ENCODE data around the gene TKTL2. TPM values are rescaled to one million over a fixed set of nuclear protein-coding genes. Genes with fewer than 3 reads are reported as not detected.

TKTL2 gene
- total RNA-seq, 1 donor from 2014 or later, result not detected

DNA sequence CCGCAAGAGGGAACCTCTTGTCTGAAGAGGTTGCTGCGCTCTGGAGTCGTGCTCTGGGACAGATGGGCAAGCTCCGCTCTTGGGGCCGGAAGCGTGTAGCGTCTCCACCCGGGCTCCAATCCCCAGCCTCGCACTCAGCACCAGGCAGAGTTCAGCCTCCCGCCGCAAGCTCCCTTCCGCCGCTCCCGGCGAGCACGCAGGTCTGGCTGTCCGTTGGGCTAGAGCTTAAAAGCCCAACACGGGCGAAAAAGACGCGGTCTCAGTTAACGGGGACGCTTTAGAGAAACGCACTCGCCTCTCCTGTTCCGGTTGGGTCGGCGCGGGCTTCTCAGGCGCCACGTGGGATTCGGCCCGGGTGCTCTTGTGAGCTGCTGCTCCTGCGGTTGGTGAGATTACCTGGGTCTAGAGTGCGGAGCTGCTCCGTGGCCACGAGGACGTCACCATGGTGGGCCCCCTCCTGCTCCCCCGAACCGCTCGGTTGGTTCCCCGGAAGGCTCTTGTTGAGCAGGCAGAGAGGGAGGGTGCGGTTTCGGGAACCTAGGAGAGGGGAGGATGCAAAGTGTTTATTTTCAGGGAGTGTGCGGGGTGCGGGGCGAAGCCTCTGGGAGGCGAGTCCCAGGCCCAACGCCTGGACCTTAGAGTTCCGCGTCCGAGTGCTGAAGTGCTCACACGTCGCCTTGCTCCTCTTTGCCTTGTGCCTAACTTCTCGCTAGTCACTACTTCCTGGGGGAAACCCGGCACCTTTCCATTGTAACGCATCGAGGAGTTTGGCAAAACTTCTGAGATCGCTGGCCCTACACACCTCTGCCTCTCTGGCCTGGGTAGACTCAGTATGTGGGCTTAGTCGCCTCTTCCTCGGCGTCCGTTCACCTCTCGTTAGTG is 21.0 kb upstream of the TKTL2 start, which contains the start of gene TMA16:
TMA16 (plus strand) TSS at position 331 of the 882 bp plus-strand sequence; CDS start at position 443, 112 bp downstream.
- no peaks in the 10 kb centered on the region for H3K9me3 Mint-ChIP-seq
- H3K36me3 Mint-ChIP-seq, result no peaks in the 10 kb centered on the region
- H3K27ac Mint-ChIP-seq, result peak within 1 kb of the TSS; percentile 97
- peaks cover 2% of the 10 kb centered on the region for H3K27me3 Mint-ChIP-seq (ENCODE audit: low read depth)
- TF ChIP-seq, protein P1, sequence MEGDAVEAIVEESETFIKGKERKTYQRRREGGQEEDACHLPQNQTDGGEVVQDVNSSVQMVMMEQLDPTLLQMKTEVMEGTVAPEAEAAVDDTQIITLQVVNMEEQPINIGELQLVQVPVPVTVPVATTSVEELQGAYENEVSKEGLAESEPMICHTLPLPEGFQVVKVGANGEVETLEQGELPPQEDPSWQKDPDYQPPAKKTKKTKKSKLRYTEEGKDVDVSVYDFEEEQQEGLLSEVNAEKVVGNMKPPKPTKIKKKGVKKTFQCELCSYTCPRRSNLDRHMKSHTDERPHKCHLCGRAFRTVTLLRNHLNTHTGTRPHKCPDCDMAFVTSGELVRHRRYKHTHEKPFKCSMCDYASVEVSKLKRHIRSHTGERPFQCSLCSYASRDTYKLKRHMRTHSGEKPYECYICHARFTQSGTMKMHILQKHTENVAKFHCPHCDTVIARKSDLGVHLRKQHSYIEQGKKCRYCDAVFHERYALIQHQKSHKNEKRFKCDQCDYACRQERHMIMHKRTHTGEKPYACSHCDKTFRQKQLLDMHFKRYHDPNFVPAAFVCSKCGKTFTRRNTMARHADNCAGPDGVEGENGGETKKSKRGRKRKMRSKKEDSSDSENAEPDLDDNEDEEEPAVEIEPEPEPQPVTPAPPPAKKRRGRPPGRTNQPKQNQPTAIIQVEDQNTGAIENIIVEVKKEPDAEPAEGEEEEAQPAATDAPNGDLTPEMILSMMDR (IDR thresholded peaks at IDR 0.05; ENCODE audit: unreplicated experiment), result no peak
- peak; percentile 57 to 83 for DNase-seq (ENCODE audit: low spot score in 2 of 2, unreplicated experiment in 2 of 2)
- peak within 1 kb of the TSS; percentile 88 for H3K4me3 Mint-ChIP-seq
- peaks cover 21% of the 10 kb centered on the region for H3K4me1 Mint-ChIP-seq

DNA sequence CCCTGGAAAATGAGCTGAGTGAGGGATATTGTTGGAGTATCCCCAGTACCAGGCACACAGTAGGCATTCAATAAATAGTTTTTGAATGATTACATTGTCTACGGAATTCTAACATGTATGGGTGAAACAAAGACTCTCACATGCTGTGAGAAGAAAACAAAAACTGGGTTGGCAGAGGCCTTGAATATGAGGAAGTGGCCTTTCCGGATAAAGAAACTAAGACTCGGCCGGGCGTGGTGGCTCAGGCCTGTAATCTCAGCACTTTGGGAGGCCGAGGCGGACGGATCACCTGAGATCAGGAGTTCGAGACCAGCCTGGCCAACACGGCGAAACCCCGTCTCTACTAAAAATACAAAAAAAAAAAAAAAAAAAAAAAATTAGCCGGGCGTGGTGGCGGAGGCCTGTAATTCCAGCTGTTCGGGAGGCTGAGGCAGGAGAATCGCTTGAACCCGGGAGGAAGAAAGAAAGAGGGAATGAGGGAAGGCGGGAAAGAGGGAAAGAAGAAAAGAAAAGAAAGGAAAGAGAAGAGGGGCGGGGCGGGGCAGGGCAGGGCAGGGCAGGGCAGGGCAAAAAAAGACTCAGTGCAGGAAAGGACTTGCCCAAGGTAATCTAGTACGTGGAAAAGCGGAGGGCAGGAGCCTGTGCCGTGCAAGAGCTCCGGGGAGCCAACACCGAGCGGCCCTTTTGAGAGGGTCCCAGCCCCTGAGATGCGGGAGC is 20.2 kb upstream of the TKTL2 start:
- Mint-ChIP-seq H3K4me1 (peaks cover 21% of the 10 kb centered on the region), H3K4me3 (peak overlapping the region; percentile 88), H3K36me3 (no peaks in the 10 kb centered on the region), H3K9me3 (no peaks in the 10 kb centered on the region), H3K27ac (peak overlapping the region; percentile 97), H3K27me3 (ENCODE audit: low read depth) (peaks cover 6% of the 10 kb centered on the region)
- no peak for DNase-seq (ENCODE audit: low spot score in 2 of 2, unreplicated experiment in 2 of 2)
- TF ChIP-seq, protein P1 (IDR thresholded peaks at IDR 0.05; ENCODE audit: unreplicated experiment), result no peak

DNA sequence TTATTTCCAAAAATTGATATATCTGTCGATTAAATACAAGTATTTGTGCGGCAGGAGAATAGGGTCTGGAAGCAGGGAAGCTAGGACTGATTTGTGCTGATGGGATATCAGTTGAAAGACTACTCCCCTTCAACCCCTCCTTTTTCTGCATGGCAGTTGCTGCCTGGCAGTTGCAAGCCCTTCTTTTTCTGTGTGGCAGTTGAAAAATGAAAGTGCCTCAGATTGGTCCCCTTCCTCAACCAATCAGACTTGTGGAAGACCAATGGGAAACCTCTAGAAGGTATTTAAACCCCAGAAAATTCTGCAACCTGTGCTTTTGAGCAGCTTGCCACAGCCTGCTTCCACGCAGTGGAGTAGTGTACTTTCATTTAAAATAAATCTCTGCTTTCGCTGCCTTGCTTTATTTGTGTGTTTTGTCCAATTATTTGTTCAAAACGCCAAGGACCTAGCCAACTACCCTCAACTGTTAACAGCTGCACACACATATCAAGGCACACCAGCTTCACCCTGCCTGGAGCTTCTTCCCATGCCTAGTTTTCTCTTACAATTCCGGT is 19.5 kb upstream of the TKTL2 start:
- peaks cover 8% of the 10 kb centered on the region for H3K27me3 Mint-ChIP-seq (ENCODE audit: low read depth)
- no peak overlapping the region for H3K27ac Mint-ChIP-seq

DNA sequence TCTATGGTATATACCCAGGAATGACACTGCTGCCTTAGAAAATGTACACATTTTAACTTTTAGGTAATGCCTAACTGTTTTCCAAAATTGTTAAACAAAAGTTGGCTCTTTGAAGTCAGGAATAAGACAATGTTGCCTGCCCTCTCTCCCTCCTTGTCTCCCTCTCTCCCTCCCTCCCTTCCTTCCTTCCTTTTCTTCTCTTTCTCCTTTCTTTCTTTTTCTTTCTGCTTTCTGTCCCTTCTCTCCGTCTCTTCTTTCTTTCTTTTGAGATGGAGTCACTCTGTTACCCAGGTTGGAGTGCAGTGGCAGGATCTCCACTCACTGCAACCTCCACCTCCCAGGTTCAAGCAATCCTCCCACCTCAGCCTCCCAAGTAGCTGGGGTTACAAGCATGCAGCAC is 16.4 kb upstream of the TKTL2 start:
- Mint-ChIP-seq H3K4me1 (peaks cover 3% of the 10 kb centered on the region), H3K27ac (no peak overlapping the region), H3K27me3 (ENCODE audit: low read depth) (peaks cover 12% of the 10 kb centered on the region), H3K36me3 (no peaks in the 10 kb centered on the region), H3K4me3 (no peak overlapping the region), H3K9me3 (no peaks in the 10 kb centered on the region)
- no peak for DNase-seq (ENCODE audit: low spot score in 2 of 2, unreplicated experiment in 2 of 2)
- TF ChIP-seq, protein P1 (IDR thresholded peaks at IDR 0.05; ENCODE audit: unreplicated experiment), result no peak

More for the DNA sequence above, 19.5 kb upstream of the TKTL2 start:
- H3K9me3 Mint-ChIP-seq, result no peaks in the 10 kb centered on the region
- peaks cover 21% of the 10 kb centered on the region for H3K4me1 Mint-ChIP-seq
- DNase-seq (ENCODE audit: low spot score in 2 of 2, unreplicated experiment in 2 of 2), result no peak
- TF ChIP-seq, protein P1 (IDR thresholded peaks at IDR 0.05; ENCODE audit: unreplicated experiment), result no peak
- no peaks in the 10 kb centered on the region for H3K36me3 Mint-ChIP-seq
- H3K4me3 Mint-ChIP-seq, result peak overlapping the region; percentile 88

DNA sequence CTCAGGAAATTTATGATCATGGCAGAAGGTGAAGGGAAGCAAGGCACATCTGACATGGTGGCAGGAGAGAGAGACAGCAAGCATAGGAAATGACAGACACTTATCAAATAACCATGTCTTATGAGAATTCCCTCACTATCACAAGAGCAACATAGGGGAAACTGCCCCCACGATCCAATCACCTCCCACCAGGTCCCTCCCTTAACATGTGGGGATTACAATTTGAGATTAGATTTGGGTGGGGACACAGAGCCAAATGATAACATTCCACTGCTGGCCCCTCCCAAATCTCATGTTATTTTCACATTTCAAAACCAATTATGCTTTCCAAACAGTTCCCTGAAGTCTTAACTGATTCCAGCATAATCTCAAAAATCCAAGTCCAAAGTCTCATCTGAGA is 12.8 kb upstream of the TKTL2 start:
- H3K27ac Mint-ChIP-seq, result no peak overlapping the region
- TF ChIP-seq, protein P1 (IDR thresholded peaks at IDR 0.05; ENCODE audit: unreplicated experiment), result no peak

More for the DNA sequence above, 12.8 kb upstream of the TKTL2 start:
- Mint-ChIP-seq H3K4me3 (no peak overlapping the region), H3K36me3 (no peaks in the 10 kb centered on the region), H3K9me3 (no peaks in the 10 kb centered on the region), H3K4me1 (no peaks in the 10 kb centered on the region), H3K27me3 (ENCODE audit: low read depth) (peaks cover 12% of the 10 kb centered on the region)
- DNase-seq (ENCODE audit: low spot score in 2 of 2, unreplicated experiment in 2 of 2), result no peak

All from mesothelial cell of epicardium (in vitro differentiated cells).